Lower leg skin (tissue), 4 donors: Measurements from ENCODE around the gene TMEM229B. TPM values are rescaled to one million over a fixed set of nuclear protein-coding genes. Genes with fewer than 3 reads are reported as not detected.

ENCODE experiments used
- DNase-seq, 2 donors: peaks; one replicate each; pipeline ENCODE4 v3.0.0-alpha.2; 2019; ENCODE audit warnings: low spot score in 2 of 2
- H3K4me3 ChIP-seq: fragments of 200-600 bp; sonication (generic); 2 replicates; pipeline ENCODE4 v1.5.1; 2017; ENCODE audit warnings: mild to moderate bottlenecking, low read depth; ENCODE audit not compliant: poor library complexity, severe bottlenecking
- CTCF ChIP-seq, 3 donors: fragments of 450-650 bp; IDR thresholded peaks; one replicate each; pipeline ENCODE4 v1.5.1; 2016; ENCODE audit warnings: antibody characterized with exemption in 3 of 3, mild to moderate bottlenecking in 3 of 3, moderate library complexity in 2 of 3
- POLR2A ChIP-seq, 2 donors: fragments of 450-650 bp; IDR thresholded peaks; one replicate each; pipeline ENCODE4 v1.6.1; 2016 to 2017; ENCODE audit warnings: antibody characterized with exemption in 2 of 2, mild to moderate bottlenecking in 1 of 2, moderate library complexity in 1 of 2
- WGBS, 2 donors: methylation state at CpG; one replicate each; pipeline ENCODE4 v1.1.5; 2018; 5-methylcytosine and 5-hydroxymethylcytosine counted together
- intact Hi-C: fragments of 100-400 bp; cut with DNase I; formaldehyde crosslinking; loops from one replicate; pipeline ENCODE4 v1.15.0; 2023; ENCODE audit warnings: low total_unique reads
- total RNA-seq, 4 donors: library from RNA; depleted of rRNA; stranded (reverse); fragments of >200 nt; gene quantifications; one replicate each; pipeline ENCODE4 v1.1.0, GENCODE V29; 2016

The TMEM229B gene
- total RNA-seq, 4 donors from 2014 or later = 0.49 to 3.8 (median 2.5) TPM

DNA sequence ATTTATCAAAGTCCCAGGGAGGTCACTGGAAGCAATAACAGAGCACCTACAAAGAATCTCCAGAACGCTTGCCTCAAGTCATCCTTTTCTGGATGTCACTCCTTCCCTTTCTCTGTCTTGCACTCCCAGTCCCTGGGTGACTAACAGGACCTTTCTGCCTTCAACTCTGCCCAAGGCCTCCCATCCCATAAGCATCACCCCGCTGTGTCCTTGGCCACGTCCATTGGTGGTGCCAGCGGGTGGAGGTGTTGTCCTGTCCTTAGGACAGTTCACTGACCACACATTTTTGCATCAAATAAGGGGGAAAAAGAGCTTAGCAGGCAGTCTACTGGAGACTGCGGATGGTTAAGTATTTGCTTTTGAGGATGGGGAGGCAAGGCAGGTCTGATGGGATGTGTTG is 52.9 kb downstream of the TMEM229B start:
- 93 to 95% methylated on average over 5 of the region's 5 CpGs for WGBS, 2 donors
- H3K4me3 ChIP-seq = no peak overlapping the region
- DNase-seq = no peak
- TF ChIP-seq CTCF (IDR thresholded peaks at IDR 0.05) (no peak), POLR2A (IDR thresholded peaks at IDR 0.05) (no peak)
- intact Hi-C loops = no loop called here

DNA sequence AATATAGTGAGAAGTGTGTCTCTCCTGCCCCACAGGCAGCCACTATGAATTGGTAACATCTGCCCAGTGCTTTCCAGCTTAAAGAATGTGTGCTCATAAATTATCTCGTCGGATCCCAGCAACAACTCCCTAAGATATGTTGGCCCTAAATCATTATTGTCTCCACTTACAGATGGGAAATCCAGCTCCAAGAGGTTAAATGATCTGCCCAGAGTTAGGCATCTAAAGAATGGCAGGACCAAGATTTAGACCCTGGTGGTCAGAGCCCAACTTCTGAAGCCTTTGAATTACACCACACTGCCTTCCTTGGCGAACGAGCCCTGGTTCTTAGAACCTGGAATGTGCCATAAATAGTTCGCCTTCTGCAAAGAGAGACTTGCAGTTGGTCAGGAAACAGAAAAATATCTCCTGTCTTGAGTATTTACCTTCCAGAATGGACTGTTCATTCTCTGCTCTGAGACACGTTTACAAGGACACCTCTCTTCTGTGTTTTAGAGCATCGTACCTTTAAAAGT is 56.4 kb downstream of the TMEM229B start:
- H3K4me3 ChIP-seq = no peak overlapping the region
- TF ChIP-seq POLR2A (IDR thresholded peaks at IDR 0.05) (no peak), CTCF (IDR thresholded peaks at IDR 0.05) (no peak)
- intact Hi-C loops = no loop called here
- DNase-seq = no peak
- WGBS, 2 donors = 49 to 51% methylated on average over 7 of the region's 7 CpGs

- no peak for TF ChIP-seq POLR2A (IDR thresholded peaks at IDR 0.05)
- TF ChIP-seq CTCF (IDR thresholded peaks at IDR 0.05) = no peak
- no peak for DNase-seq
- 77 to 78% methylated on average over 9 of the region's 9 CpGs for WGBS, 2 donors
- H3K4me3 ChIP-seq = no peak overlapping the region
- intact Hi-C loops = loop anchor here (5.0 kb wide), 1 partner anchor 143 kb away; no protein-coding TSS in a partner anchor
These were observed 58.9 kb downstream of the TMEM229B start for GRCh38 chr14:67429510-67430205.

DNA sequence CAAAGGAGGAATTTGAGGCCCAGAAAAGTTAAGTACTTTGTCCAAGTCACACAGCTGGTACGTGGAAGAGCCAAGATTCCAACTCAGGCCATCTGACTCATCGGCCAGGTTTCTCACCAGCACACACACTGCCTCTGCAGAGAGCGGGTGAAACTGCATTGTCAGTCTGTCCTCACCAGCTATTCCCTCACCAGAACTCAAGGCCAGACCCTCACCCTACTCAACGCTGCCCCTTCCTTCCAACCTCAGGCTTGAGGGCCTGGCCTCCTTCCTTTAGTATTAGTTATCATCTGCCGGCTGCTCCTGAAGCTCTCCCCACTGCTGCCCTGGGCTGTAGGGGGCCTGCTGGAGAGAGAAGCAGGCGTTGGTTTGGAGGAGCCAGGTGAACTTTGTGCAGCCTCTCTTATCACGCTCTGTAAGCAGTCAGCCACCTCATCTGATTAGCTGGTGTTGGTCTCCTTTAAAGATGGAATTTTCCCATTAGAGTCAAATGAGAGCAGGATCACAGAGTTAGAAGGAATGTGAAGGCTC is 60.0 kb downstream of the TMEM229B start:
- DNase-seq = no peak
- no peak overlapping the region for H3K4me3 ChIP-seq
- TF ChIP-seq CTCF (IDR thresholded peaks at IDR 0.05) (no peak), POLR2A (IDR thresholded peaks at IDR 0.05) (no peak)
- 88% methylated on average over 7 of the region's 7 CpGs for WGBS, 2 donors
- intact Hi-C loops = loop anchor here (5.0 kb wide), 1 partner anchor 144 kb away; no protein-coding TSS in a partner anchor

DNA sequence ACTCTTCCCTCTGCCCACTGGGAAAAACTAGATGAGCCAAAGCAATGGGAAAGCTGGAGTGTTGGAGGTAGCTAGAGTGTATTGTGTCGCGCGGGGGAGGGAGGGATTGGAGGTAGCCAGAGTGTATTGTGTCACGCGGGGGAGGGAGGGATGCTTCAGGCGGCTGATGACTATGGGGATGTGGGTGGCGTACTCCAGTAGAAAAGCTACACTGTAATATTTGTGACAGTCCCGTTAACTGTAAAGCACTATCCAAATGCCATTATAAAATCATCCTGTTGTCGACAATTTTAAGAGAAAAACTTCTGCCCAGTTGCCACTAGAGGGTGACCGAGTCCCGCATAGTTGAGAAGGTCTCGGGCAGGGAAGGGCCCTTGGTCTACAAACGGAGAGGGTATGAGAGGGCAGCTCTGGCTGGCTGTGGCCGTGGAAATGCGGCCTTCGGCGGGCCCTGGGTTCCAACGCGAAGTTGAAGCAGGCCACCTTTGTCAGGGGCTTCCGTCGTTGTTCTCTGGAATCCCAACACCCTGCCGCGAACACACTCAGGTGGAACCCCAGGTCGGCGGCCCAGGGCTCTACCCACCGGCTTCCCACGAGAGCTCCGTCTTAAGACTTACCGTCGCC is 61.4 kb downstream of the TMEM229B start:
- DNase-seq = peak; percentile 51 to 92
- TF ChIP-seq CTCF (IDR thresholded peaks at IDR 0.05) (peak in 1 of 3 donors; percentile 65), POLR2A (IDR thresholded peaks at IDR 0.05) (no peak)
- no peak overlapping the region for H3K4me3 ChIP-seq
- intact Hi-C loops = loop anchor here (5.0 kb wide), 1 partner anchor 145 kb away; no protein-coding TSS in a partner anchor
- WGBS, 2 donors = 33 to 37% methylated on average over 26 to 30 of the region's 30 CpGs
